Measurements from ENCODE around the gene ITPR2. TPM values are rescaled to one million over a fixed set of nuclear protein-coding genes. Genes with fewer than 3 reads are reported as not detected.

The ITPR2 gene
- total and polyA plus RNA-seq, 2 of the 13 experiments (the other 11 are each of a cell fraction or from before 2014, with no cell fraction given) = 31.9 to 81.9 TPM

GRCh38 chr12:26853303-26854030 lies 20.5 kb upstream of the ITPR2 start:
- intact Hi-C loops (cut with micrococcal nuclease; ENCODE audit: unreplicated experiment) (loop anchor here (1.0 kb wide), 2 partner anchors 32 to 161 kb away; partner anchors contain the start of gene TM7SF3), in situ Hi-C loops (cut with HindIII; ENCODE audit: extremely low pct_ligation_motif_present, low pct_unique_long_range_greater_than_20kb) (loop anchor here (5.0 kb wide), 1 partner anchor 34 kb away; no protein-coding TSS in a partner anchor)
- BruUV-seq (replicated peaks) = no TSS peak
- FAIRE-seq (peak; percentile 83), DNase-seq (ENCODE audit: low spot score) (peak; percentile 58), ATAC-seq (peak; percentile 94)
- Histone ChIP-seq H3K36me3 (replicated peaks in 1 of 2; ENCODE audit: control insufficient read depth in 1 of 2, insufficient read depth in 2 of 2, low read length in 2 of 2) (no peaks in the 10 kb centered on the region), H3K9me3 (ENCODE audit: low read length) (no peaks in the 10 kb centered on the region), H2AFZ (ENCODE audit: low read length) (peak overlapping the region; percentile 71), H3K4me1 (ENCODE audit: insufficient read depth, low read length) (peaks cover 35% of the 10 kb centered on the region), H3K27me3 (ENCODE audit: control insufficient read depth in 1 of 2, insufficient read depth in 2 of 2, low read length in 2 of 2) (no peaks in the 10 kb centered on the region), H3K4me2 (ENCODE audit: low read depth, low read length) (peak overlapping the region; percentile 84), H3K4me3 (replicated peaks in 1 of 3; ENCODE audit: insufficient read depth in 1 of 3, low read depth in 2 of 3, low read length in 3 of 3) (peak overlapping the region; percentile 27 to 51 (median 49); a peak in 5 of 6 replicates), H3K79me2 (ENCODE audit: insufficient read depth, low read length) (no peaks in the 10 kb centered on the region), H3K27ac (ENCODE audit: extremely low read length, insufficient read depth, low read length) (no peak overlapping the region), H3K9ac (ENCODE audit: insufficient read depth, low read depth, low read length) (no peak overlapping the region; the same call in 1 of the 2 replicates), H4K20me1 (ENCODE audit: insufficient read depth, low read length) (no peaks in the 10 kb centered on the region)
- ChIA-PET POLR2A (no interaction called here), CTCF (ENCODE audit: low intra/inter-chr PET ratio, low total read pairs) (interaction anchor here (0.7 to 2.1 kb wide), 2 partner anchors 31 to 161 kb away, joined by 3 to 33 read pairs; partner anchors contain the start of gene TM7SF3)
- WGBS (ENCODE audit: low lambda C conversion rate) = 16% methylated on average over 10 of the region's 12 CpGs
- TF ChIP-seq EP300 (IDR thresholded peaks at IDR 0.05; ENCODE audit: low read depth in 2 of 2, low read length in 2 of 2) = peak in 1 of 2 experiments; percentile 69; a peak in 2 of 4 replicates
- peak; percentile 39; the same call in 1 of the 2 replicates for TF ChIP-seq EP300 (CRISPR knock-in tag; IDR thresholded peaks at IDR 0.05; ENCODE audit: borderline replicate concordance)
- no peak for TF ChIP-seq ZNF75D (CRISPR knock-in tag; IDR thresholded peaks at IDR 0.05; ENCODE audit: borderline replicate concordance)
- no peak for TF ChIP-seq TSC22D2 (CRISPR knock-in tag; IDR thresholded peaks at IDR 0.05; ENCODE audit: borderline replicate concordance)
- TF ChIP-seq ZMYM4 (CRISPR knock-in tag; IDR thresholded peaks at IDR 0.05) = peak; percentile 66
- TF ChIP-seq ZNF616 (CRISPR knock-in tag; IDR thresholded peaks at IDR 0.05; ENCODE audit: low read depth) = no peak
- 0 out of 2 replicates have a peak, but pooled peaks have one; percentile 53 for TF ChIP-seq ZFP1 (CRISPR knock-in tag; IDR thresholded peaks at IDR 0.05)
- peak; percentile 91 for TF ChIP-seq SALL1 (CRISPR knock-in tag; IDR thresholded peaks at IDR 0.05)
- TF ChIP-seq ARHGAP35 (CRISPR knock-in tag; IDR thresholded peaks at IDR 0.05; ENCODE audit: borderline replicate concordance) = no peak
- peak; percentile 62; the same call in 1 of the 2 replicates for TF ChIP-seq KDM5B (CRISPR knock-in tag; IDR thresholded peaks at IDR 0.05; ENCODE audit: borderline replicate concordance)
- TF ChIP-seq TAF1 (CRISPR knock-in tag; IDR thresholded peaks at IDR 0.05) = no peak
- TF ChIP-seq LCORL (IDR thresholded peaks at IDR 0.05) = no peak
- TF ChIP-seq LCORL (CRISPR knock-in tag; IDR thresholded peaks at IDR 0.05) = peak; percentile 57; the same call in 1 of the 2 replicates
- no peak for TF ChIP-seq ZNF335 (CRISPR knock-in tag; IDR thresholded peaks at IDR 0.05)
- TF ChIP-seq ZC3H4 (CRISPR knock-in tag; IDR thresholded peaks at IDR 0.05; ENCODE audit: borderline replicate concordance) = no peak
- no peak for TF ChIP-seq CHD4 (IDR thresholded peaks at IDR 0.05; ENCODE audit: borderline replicate concordance, low read length)
- 0 out of 2 replicates have a peak, but pooled peaks have one; percentile 42 for TF ChIP-seq HMG20B (CRISPR knock-in tag; conservative IDR thresholded peaks at IDR 0.05)
- no peak for TF ChIP-seq YEATS4 (CRISPR knock-in tag; IDR thresholded peaks at IDR 0.05; ENCODE audit: borderline replicate concordance)
- TF ChIP-seq HNF1B (CRISPR knock-in tag; IDR thresholded peaks at IDR 0.05) = peak; percentile 45; the same call in 1 of the 2 replicates
- no peak for TF ChIP-seq TOE1 (CRISPR knock-in tag; IDR thresholded peaks at IDR 0.05)
- TF ChIP-seq AGO2 (optimal IDR thresholded peaks at IDR 0.05; ENCODE audit: low read depth, low read length) = no peak
- TF ChIP-seq SRF (IDR thresholded peaks at IDR 0.05; ENCODE audit: low read depth, low read length) = no peak
- peak; percentile 65 for TF ChIP-seq HDAC2 (CRISPR knock-in tag; IDR thresholded peaks at IDR 0.05)
- TF ChIP-seq E2F1 (CRISPR knock-in tag; IDR thresholded peaks at IDR 0.05) = no peak
